Panc1 (cell line): ENCODE results near the gene HSPB8. TPM values are rescaled to one million over a fixed set of nuclear protein-coding genes. Genes with fewer than 3 reads are reported as not detected.

ENCODE experiments used
- ATAC-seq: fragments of 200-7000 bp; cut with Tn5 transposase; 2 replicates; pipeline ENCODE4 v1.9.1; 2020; ENCODE audit warnings: mild to moderate bottlenecking, moderate library complexity
- BruUV-seq: library from RNA; stranded (reverse); fragments of 400-500 nt; replicated peaks from 2 replicates; lab custom pipeline; 2021; lab: Mats Ljungman, UMichigan
- CTCF ChIA-PET: fragments of 300-600 bp; sonication (Branson Sonifier 250); formaldehyde crosslinking; loops from one replicate; lab custom pipeline; 2022; ENCODE audit warnings: antibody characterized with exemption; lab: Charles Lee
- POLR2A ChIA-PET: fragments of 300-600 bp; sonication (Branson Sonifier 250); formaldehyde crosslinking; loops from one replicate; lab custom pipeline; 2022; ENCODE audit warnings: antibody characterized with exemption; lab: Charles Lee
- DNase-seq: peaks from one replicate; pipeline ENCODE4 v3.0.0-alpha.2; 2010; ENCODE audit warnings: low read depth, low spot score
- H3K27ac ChIP-seq: 2 replicates; pipeline ENCODE4 v1.5.1; 2011; ENCODE audit warnings: mild to moderate bottlenecking, low read length, inconsistent platforms
- H3K27me3 ChIP-seq: fragments of 200-500 bp; sonication (Bioruptor generic); 2 replicates; pipeline ENCODE4 v1.6.0; 2014; ENCODE audit warnings: low read length, inconsistent platforms; ENCODE audit not compliant: control insufficient read depth, insufficient read depth
- H3K36me3 ChIP-seq: fragments of 200-500 bp; sonication (Bioruptor generic); 2 replicates; pipeline ENCODE4 v1.5.1; 2014; ENCODE audit warnings: inconsistent platforms, mild to moderate bottlenecking, low read length, moderate library complexity; ENCODE audit not compliant: control insufficient read depth, insufficient read depth
- H3K4me1 ChIP-seq: 2 replicates; pipeline ENCODE4 v1.5.1; 2011; ENCODE audit warnings: inconsistent platforms, mild to moderate bottlenecking, low read length, moderate library complexity; ENCODE audit not compliant: control insufficient read depth, insufficient read depth
- H3K4me3 ChIP-seq, 2 experiments: 2 replicates each; pipeline ENCODE4 v1.5.1; 2011 to 2012; ENCODE audit warnings: low read depth in 2 of 2, low read length in 2 of 2, mild to moderate bottlenecking in 2 of 2, inconsistent platforms in 1 of 2, moderate library complexity in 1 of 2
- H3K9me3 ChIP-seq: fragments of 200-500 bp; sonication (Bioruptor generic); 2 replicates; pipeline ENCODE4 v1.5.1; 2014; ENCODE audit warnings: low read depth, mild to moderate bottlenecking, inconsistent platforms, low read length, moderate library complexity; ENCODE audit not compliant: control insufficient read depth, insufficient read depth
- CTCF ChIP-seq: fragments of 450-650 bp; IDR thresholded peaks from 2 replicates; pipeline ENCODE4 v1.5.1; 2017; ENCODE audit warnings: mild to moderate bottlenecking
- POLR2AphosphoS5 ChIP-seq: IDR thresholded peaks from 2 replicates; pipeline ENCODE4 v1.6.1; 2012; ENCODE audit warnings: mild to moderate bottlenecking, low read depth, low read length, moderate library complexity
- REST ChIP-seq, 2 experiments: IDR thresholded peaks; 2 replicates each; pipeline ENCODE4 v1.6.1; 2011 to 2012; ENCODE audit warnings: low read depth in 2 of 2, control low read depth in 1 of 2, low read length in 1 of 2, mild to moderate bottlenecking in 1 of 2, moderate library complexity in 1 of 2; ENCODE audit not compliant: insufficient read depth in 1 of 2
- SIN3A ChIP-seq: IDR thresholded peaks from 2 replicates; pipeline ENCODE4 v1.6.1; 2012; ENCODE audit warnings: low read depth, mild to moderate bottlenecking, low read length, moderate library complexity, borderline replicate concordance; ENCODE audit not compliant: insufficient read depth
- TCF7L2 ChIP-seq: IDR thresholded peaks from 2 replicates; pipeline ENCODE4 v1.6.1; 2011; ENCODE audit warnings: mild to moderate bottlenecking, low read depth, low read length, inconsistent platforms
- in situ Hi-C: cut with HindIII; loops from 2 replicates; pipeline ENCODE4 v1.10.0; 2016; ENCODE audit warnings: low sequenced_read_pairs, low pct_unique_long_range_greater_than_20kb
- intact Hi-C: fragments of 100-400 bp; cut with micrococcal nuclease; formaldehyde crosslinking; loops from one replicate; pipeline ENCODE4 v1.10.0; 2022; ENCODE audit not compliant: unreplicated experiment
- total RNA-seq: library from RNA; stranded (reverse); gene quantifications from one replicate; pipeline ENCODE4 v1.2.1, GENCODE V29; 2021; ENCODE audit not compliant: unreplicated experiment

Gene HSPB8
- total RNA-seq, 1 experiment from 2014 or later = 2.0 TPM

- ATAC-seq (no peak), DNase-seq (no peak)
- peaks cover 5% of the 10 kb centered on the region; the same call in 1 of the 2 replicates for H3K27me3 ChIP-seq
- BruUV-seq = no TSS peak
- intact Hi-C loops = no loop called here
- ChIA-PET CTCF (no interaction called here), POLR2A (no interaction called here)
- H3K4me1 ChIP-seq = no peaks in the 10 kb centered on the region
- no peaks in the 10 kb centered on the region for H3K36me3 ChIP-seq
- no peak overlapping the region for H3K4me3 ChIP-seq
- H3K27ac ChIP-seq = no peak overlapping the region
- in situ Hi-C loops = no loop called here
- no peaks in the 10 kb centered on the region for H3K9me3 ChIP-seq
- TF ChIP-seq CTCF = no peak
- no peak for TF ChIP-seq REST (IDR thresholded peaks at IDR 0.05; ENCODE audit: insufficient read depth in 1 of 2, low read depth in 2 of 2, low read length in 1 of 2)
- TF ChIP-seq POLR2AphosphoS5 = no peak
- no peak for TF ChIP-seq TCF7L2
- TF ChIP-seq SIN3A = no peak
Measured at GRCh38 chr12:119227292-119227691, 48.6 kb downstream of the HSPB8 start.

- no peak overlapping the region for H3K27ac ChIP-seq
- BruUV-seq = no TSS peak
- H3K4me1 ChIP-seq = no peaks in the 10 kb centered on the region
- no peak overlapping the region for H3K4me3 ChIP-seq
- no peaks in the 10 kb centered on the region for H3K9me3 ChIP-seq
- peaks cover 7% of the 10 kb centered on the region; the same call in 1 of the 2 replicates for H3K27me3 ChIP-seq
- intact Hi-C loops (no loop called here), in situ Hi-C loops (no loop called here)
- DNase-seq (no peak), ATAC-seq (no peak)
- TF ChIP-seq TCF7L2 (no peak), REST (IDR thresholded peaks at IDR 0.05; ENCODE audit: insufficient read depth in 1 of 2, low read depth in 2 of 2, low read length in 1 of 2) (no peak), POLR2AphosphoS5 (no peak), CTCF (no peak), SIN3A (no peak)
- ChIA-PET POLR2A (no interaction called here), CTCF (no interaction called here)
- no peaks in the 10 kb centered on the region for H3K36me3 ChIP-seq
Measured at GRCh38 chr12:119229205-119229604, 50.5 kb downstream of the HSPB8 start.
